SK-N-SH (cell line): ENCODE data around the gene EXPH5. TPM values are rescaled to one million over a fixed set of nuclear protein-coding genes. Genes with fewer than 3 reads are reported as not detected.

ENCODE experiments used
- CTCF ChIA-PET: fragments of 300-600, 350-600 bp; formaldehyde crosslinking; extraction: SDS; loops from one replicate; lab custom pipeline; 2021; lab: Yijun Ruan, JAX
- POLR2A ChIA-PET: fragments of 350-600 bp; sonication (Branson Sonifier 250); formaldehyde crosslinking; extraction: SDS; loops from one replicate; lab custom pipeline; 2020; ENCODE audit warnings: antibody characterized with exemption, inconsistent platforms; lab: Yijun Ruan, JAX
- DNase-seq: peaks from one replicate; pipeline ENCODE4 v3.0.0; 2012
- H2AFZ ChIP-seq: fragments of 200-600 bp; sonication (generic); 2 replicates; pipeline ENCODE4 v1.8.1; 2016; ENCODE audit warnings: antibody characterized with exemption, mild to moderate bottlenecking, low read depth
- H3F3A ChIP-seq: fragments of 200-600 bp; sonication (generic); replicated peaks from 2 replicates; pipeline ENCODE3; 2016; ENCODE audit warnings: antibody characterized with exemption, mild to moderate bottlenecking; ENCODE audit not compliant: insufficient read depth
- H3K27ac ChIP-seq, 2 experiments: fragments of 200-500 bp in 1 of 2; fragments of 200-600 bp in 1 of 2; sonication (Bioruptor generic) in 1 of 2; sonication (generic), shearing (Covaris generic) in 1 of 2; 2 replicates each; pipeline versions ENCODE4 v1.5.1 to v1.6.1; 2014 to 2016; ENCODE audit warnings: low read depth in 2 of 2, inconsistent platforms in 1 of 2, low read length in 1 of 2, mild to moderate bottlenecking in 1 of 2, mixed read lengths in 1 of 2
- H3K27me3 ChIP-seq: fragments of 200-600 bp; sonication (generic), shearing (Covaris generic); 2 replicates; pipeline ENCODE4 v1.6.1; 2016; ENCODE audit warnings: mixed run types; ENCODE audit not compliant: insufficient read depth
- H3K36me3 ChIP-seq, 2 experiments: fragments of 200-500 bp in 1 of 2; fragments of 200-600 bp in 1 of 2; sonication (Bioruptor generic) in 1 of 2; sonication (generic) in 1 of 2; replicated peaks in 1 of 2; 2 replicates each; pipeline versions ENCODE3 to v1.5.1; 2014 to 2016; ENCODE audit warnings: low read length in 1 of 2, mild to moderate bottlenecking in 1 of 2; ENCODE audit not compliant: insufficient read depth in 2 of 2, control insufficient read depth in 1 of 2
- H3K4me1 ChIP-seq, 2 experiments: fragments of 200-500 bp in 1 of 2; fragments of 200-600 bp in 1 of 2; sonication (Bioruptor generic) in 1 of 2; sonication (generic), shearing (Covaris generic) in 1 of 2; 2 replicates each; pipeline versions ENCODE4 v1.5.1 to v1.6.1; 2014 to 2016; ENCODE audit warnings: low read depth in 1 of 2, low read length in 1 of 2, mixed run types in 1 of 2; ENCODE audit not compliant: insufficient read depth in 2 of 2, control insufficient read depth in 1 of 2
- H3K4me2 ChIP-seq: fragments of 200-600 bp; sonication (generic), shearing (Covaris generic); 2 replicates; pipeline ENCODE4 v1.6.1; 2017; ENCODE audit warnings: mixed run types
- H3K4me3 ChIP-seq, 2 experiments: fragments of 200-500 bp in 1 of 2; fragments of 200-600 bp in 1 of 2; sonication (Bioruptor generic) in 1 of 2; sonication (generic), shearing (Covaris generic) in 1 of 2; 2 replicates each; pipeline versions ENCODE4 v1.5.1 to v1.8.1; 2014 to 2016; ENCODE audit warnings: low read depth in 2 of 2, inconsistent platforms in 1 of 2, low read length in 1 of 2, mild to moderate bottlenecking in 1 of 2, mixed read lengths in 1 of 2, moderate library complexity in 1 of 2
- H3K79me2 ChIP-seq: fragments of 200-600 bp; sonication (generic); 2 replicates; pipeline ENCODE4 v1.8.1; 2017; ENCODE audit warnings: mild to moderate bottlenecking; ENCODE audit not compliant: insufficient read depth
- H3K9ac ChIP-seq: fragments of 200-600 bp; sonication (generic); 2 replicates; pipeline ENCODE4 v1.6.1; 2017; ENCODE audit warnings: mixed run types
- H3K9me2 ChIP-seq: fragments of 200-600 bp; sonication (generic); 2 replicates; pipeline ENCODE4 v1.6.1; 2017; ENCODE audit warnings: mixed run types
- H3K9me3 ChIP-seq: fragments of 200-600 bp; sonication (generic); 2 replicates; pipeline ENCODE4 v1.6.1; 2017; ENCODE audit warnings: mixed run types, mild to moderate bottlenecking, moderate library complexity
- H4K20me1 ChIP-seq: fragments of 200-600 bp; sonication (generic); 2 replicates; pipeline ENCODE4 v1.6.1; 2017; ENCODE audit warnings: mild to moderate bottlenecking, mixed run types; ENCODE audit not compliant: insufficient read depth
- ELF1 ChIP-seq: IDR thresholded peaks from 2 replicates; pipeline ENCODE4 v1.4.0; 2012
- EP300 ChIP-seq, 2 experiments: IDR thresholded peaks; 2 replicates each; pipeline versions ENCODE4 v1.4.0 to v1.6.1; 2012; ENCODE audit warnings: borderline replicate concordance in 1 of 2, low read depth in 1 of 2, low read length in 1 of 2
- EZH2phosphoT487 ChIP-seq: fragments of 200-600 bp; sonication (generic); IDR thresholded peaks from 2 replicates; pipeline ENCODE4 v1.6.1; 2017; ENCODE audit warnings: low read depth, mixed run types, mild to moderate bottlenecking, antibody characterized with exemption, moderate library complexity, borderline replicate concordance
- FOXJ3 ChIP-seq: sonication (generic); formaldehyde crosslinking; IDR thresholded peaks from 2 replicates; pipeline ENCODE4 v1.5.1; 2020; ENCODE audit warnings: mild to moderate bottlenecking, missing genetic modification reagents
- GABPA ChIP-seq: IDR thresholded peaks from 2 replicates; pipeline ENCODE4 v1.4.0; 2012; ENCODE audit warnings: low read depth, mild to moderate bottlenecking
- JUND ChIP-seq: IDR thresholded peaks from 2 replicates; pipeline ENCODE4 v1.4.0; 2012
- MAX ChIP-seq: IDR thresholded peaks from 2 replicates; pipeline ENCODE4 v1.4.0; 2012; ENCODE audit warnings: low read depth
- MXI1 ChIP-seq: IDR thresholded peaks from 2 replicates; pipeline ENCODE4 v1.6.1; 2012; ENCODE audit warnings: mild to moderate bottlenecking, low read depth, low read length, improper control_type of control experiment
- NFIC ChIP-seq: IDR thresholded peaks from 2 replicates; pipeline ENCODE4 v1.4.0; 2012; ENCODE audit warnings: borderline replicate concordance
- NRF1 ChIP-seq: IDR thresholded peaks from 2 replicates; pipeline ENCODE4 v1.6.1; 2012; ENCODE audit warnings: low read depth, mild to moderate bottlenecking, low read length
- RAD21 ChIP-seq: IDR thresholded peaks from 2 replicates; pipeline ENCODE4 v1.6.1; 2012; ENCODE audit warnings: mild to moderate bottlenecking, low read length
- RXRA ChIP-seq: IDR thresholded peaks from 2 replicates; pipeline ENCODE4 v1.4.0; 2012; ENCODE audit warnings: low read depth, mild to moderate bottlenecking, borderline replicate concordance
- SIN3A ChIP-seq: IDR thresholded peaks from 2 replicates; pipeline ENCODE4 v1.6.1; 2012; ENCODE audit warnings: low read depth, mild to moderate bottlenecking, low read length, moderate library complexity, borderline replicate concordance
- SMC3 ChIP-seq: IDR thresholded peaks from 2 replicates; pipeline ENCODE4 v1.6.1; 2012; ENCODE audit warnings: low read depth, low read length, improper control_type of control experiment
- TAF1 ChIP-seq: IDR thresholded peaks from 2 replicates; pipeline ENCODE4 v1.6.1; 2012; ENCODE audit warnings: low read depth, mild to moderate bottlenecking, low read length, moderate library complexity, borderline replicate concordance
- TEAD4 ChIP-seq: IDR thresholded peaks from 2 replicates; pipeline ENCODE4 v1.4.0; 2012; ENCODE audit warnings: mild to moderate bottlenecking, borderline replicate concordance; ENCODE audit not compliant: insufficient read depth
- USF1 ChIP-seq: IDR thresholded peaks from 2 replicates; pipeline ENCODE4 v1.4.0; 2012; ENCODE audit warnings: low read depth, borderline replicate concordance
- USF2 ChIP-seq: fragments of 150-350 bp; IDR thresholded peaks from 2 replicates; pipeline ENCODE4 v1.6.1; 2017; ENCODE audit warnings: antibody characterized with exemption, low read length, low read depth, borderline replicate concordance
- YY1 ChIP-seq: IDR thresholded peaks from 2 replicates; pipeline ENCODE4 v1.4.0; 2012; ENCODE audit warnings: low read depth, mild to moderate bottlenecking
- WGBS: methylation state at CpG from one replicate; pipeline ENCODE4 v1.1.6; 2017; ENCODE audit warnings: low lambda C conversion rate; 5-methylcytosine and 5-hydroxymethylcytosine counted together
- polyA plus RNA-seq, 3 experiments: library from polyadenylated mRNA; depleted of rRNA; stranded (reverse); fragments of >200 nt; gene quantifications; 2 replicates each; pipeline ENCODE4 v1.2.3, GENCODE V29; 2012
- TF ChIP-seq, protein P1 (sequence below): fragments of 150-350 bp; IDR thresholded peaks from 2 replicates; pipeline ENCODE4 v1.6.1; 2016; ENCODE audit warnings: mild to moderate bottlenecking, low read depth, low read length

Gene EXPH5
- polyA plus RNA-seq, 1 of the 3 experiments (the other 2 are of a cell fraction) = 0.05 TPM

DNA sequence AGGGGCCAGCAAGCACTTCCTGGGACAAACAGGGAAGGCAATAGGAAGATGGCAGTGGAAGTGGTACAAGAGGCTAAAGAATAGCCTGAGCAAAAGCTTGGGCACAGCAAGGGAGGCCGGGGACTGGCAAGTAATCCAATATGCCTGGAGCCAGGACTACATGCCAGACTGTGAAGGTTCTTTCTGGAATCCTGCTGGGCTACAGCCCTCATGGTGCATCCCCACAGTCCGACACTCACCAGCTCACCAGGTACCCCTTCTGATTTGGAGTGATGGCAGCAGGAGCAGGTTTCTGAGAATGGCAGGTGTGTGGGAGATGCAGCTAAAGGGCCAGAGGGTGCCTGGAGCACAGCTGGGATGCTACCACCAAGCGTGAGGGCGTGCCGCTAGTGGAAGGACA, 63.1 kb downstream of the EXPH5 start:
- no peak overlapping the region for H3K27ac ChIP-seq
- no peaks in the 10 kb centered on the region for H3K79me2 ChIP-seq
- no peak for TF ChIP-seq YY1
- no peak for TF ChIP-seq RAD21
- no peak for TF ChIP-seq TEAD4
- TF ChIP-seq USF2 = no peak
- TF ChIP-seq EZH2phosphoT487 = no peak
- no peak for TF ChIP-seq USF1
- no peak for TF ChIP-seq MXI1
- no peak for TF ChIP-seq SIN3A
- no peak for TF ChIP-seq FOXJ3 (CRISPR knock-in tag)
- H3K4me1 ChIP-seq = no peaks in the 10 kb centered on the region
- no peak overlapping the region for H3K9ac ChIP-seq
- no peaks in the 10 kb centered on the region for H4K20me1 ChIP-seq
- 79% methylated on average over 4 of the region's 5 CpGs for WGBS
- H3K4me2 ChIP-seq = no peak overlapping the region
- no peaks in the 10 kb centered on the region for H3K27me3 ChIP-seq
- H2AFZ ChIP-seq = no peak overlapping the region
- ChIA-PET POLR2A (no interaction called here), CTCF (interaction anchor here (1.0 kb wide), 1 partner anchor 59 kb away, joined by 3 read pairs; no protein-coding TSS in a partner anchor)
- no peaks in the 10 kb centered on the region for H3F3A ChIP-seq
- DNase-seq = no peak
- H3K4me3 ChIP-seq = no peak overlapping the region
- H3K36me3 ChIP-seq = no peaks in the 10 kb centered on the region
- H3K9me3 ChIP-seq = no peaks in the 10 kb centered on the region
- H3K9me2 ChIP-seq = no peaks in the 10 kb centered on the region

- no peak overlapping the region for H3K27ac ChIP-seq
- TF ChIP-seq ELF1 (no peak), TAF1 (no peak), USF1 (no peak), USF2 (no peak), TEAD4 (no peak), YY1 (no peak), GABPA (no peak), RXRA (no peak), SIN3A (no peak), NFIC (no peak), JUND (no peak), EP300 (IDR thresholded peaks at IDR 0.05; ENCODE audit: borderline replicate concordance in 1 of 2, low read depth in 1 of 2, low read length in 1 of 2) (no peak), RAD21 (no peak), SMC3 (no peak), MAX (no peak), MXI1 (no peak), NRF1 (no peak)
- TF ChIP-seq, protein P1, sequence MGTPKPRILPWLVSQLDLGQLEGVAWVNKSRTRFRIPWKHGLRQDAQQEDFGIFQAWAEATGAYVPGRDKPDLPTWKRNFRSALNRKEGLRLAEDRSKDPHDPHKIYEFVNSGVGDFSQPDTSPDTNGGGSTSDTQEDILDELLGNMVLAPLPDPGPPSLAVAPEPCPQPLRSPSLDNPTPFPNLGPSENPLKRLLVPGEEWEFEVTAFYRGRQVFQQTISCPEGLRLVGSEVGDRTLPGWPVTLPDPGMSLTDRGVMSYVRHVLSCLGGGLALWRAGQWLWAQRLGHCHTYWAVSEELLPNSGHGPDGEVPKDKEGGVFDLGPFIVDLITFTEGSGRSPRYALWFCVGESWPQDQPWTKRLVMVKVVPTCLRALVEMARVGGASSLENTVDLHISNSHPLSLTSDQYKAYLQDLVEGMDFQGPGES = no peak
- H3K27me3 ChIP-seq = no peaks in the 10 kb centered on the region; the same call in 1 of the 2 replicates
- DNase-seq = no peak
- CTCF ChIA-PET = no interaction called here
- no peaks in the 10 kb centered on the region for H3K4me1 ChIP-seq
- no peaks in the 10 kb centered on the region for H3K36me3 ChIP-seq
- H3F3A ChIP-seq = no peaks in the 10 kb centered on the region
- no peaks in the 10 kb centered on the region for H4K20me1 ChIP-seq
- WGBS = 80% methylated on average over 6 of the region's 6 CpGs
- POLR2A ChIA-PET = no interaction called here
- no peaks in the 10 kb centered on the region for H3K79me2 ChIP-seq
- H2AFZ ChIP-seq = no peak overlapping the region
- no peak overlapping the region for H3K4me3 ChIP-seq
- no peak overlapping the region for H3K9ac ChIP-seq
- H3K9me2 ChIP-seq = no peaks in the 10 kb centered on the region
- H3K4me2 ChIP-seq = no peak overlapping the region
- H3K9me3 ChIP-seq = no peaks in the 10 kb centered on the region
Measured at GRCh38 chr11:108527382-108527781, 66.2 kb downstream of the EXPH5 start.
